ENCODE measurements around the gene RPL18. TPM values are rescaled to one million over a fixed set of nuclear protein-coding genes. Genes with fewer than 3 reads are reported as not detected.

Gene RPL18
- total RNA-seq, 1 experiment from 2014 or later = 1,503 TPM

- ChIA-PET CTCF (no interaction called here), POLR2A (ENCODE audit: unreplicated experiment) (no interaction called here)
- intact Hi-C loops (cut with micrococcal nuclease) = no loop called here
- peak; percentile 9; the same call in 1 of the 2 replicates for ATAC-seq
- Histone ChIP-seq H3K36me3 (ENCODE audit: low read depth, low read length) (peaks cover 35% of the 10 kb centered on the region), H3K9me2 (replicated peaks; ENCODE audit: low read length) (no peaks in the 10 kb centered on the region), H4K20me1 (ENCODE audit: low read length) (peaks cover 32% of the 10 kb centered on the region), H3K79me2 (ENCODE audit: low read length) (peaks cover 35% of the 10 kb centered on the region), H3K4me2 (ENCODE audit: low read length) (no peak within 1 kb of the TSS), H3K9me3 (ENCODE audit: low read length) (no peaks in the 10 kb centered on the region), H3K27ac (ENCODE audit: low read length) (no peak within 1 kb of the TSS), H2AFZ (ENCODE audit: low read length) (no peak within 1 kb of the TSS), H3K4me1 (ENCODE audit: insufficient read depth, low read length) (peaks cover 21% of the 10 kb centered on the region), H3K4me3 (ENCODE audit: low read length) (no peak within 1 kb of the TSS), H3K9ac (ENCODE audit: low read length) (no peak within 1 kb of the TSS), H3F3A (ENCODE audit: low read length, unreplicated experiment) (no peaks in the 10 kb centered on the region), H3K27me3 (ENCODE audit: low read length) (no peaks in the 10 kb centered on the region)
- DNase-seq = peak; percentile 41
- TF ChIP-seq EZH2 (IDR thresholded peaks at IDR 0.05; ENCODE audit: low read length, unreplicated experiment) (no peak), CTCF (conservative IDR thresholded peaks at IDR 0.05; ENCODE audit: low read depth, low read length) (no peak), EZH2phosphoT487 (IDR thresholded peaks at IDR 0.05; ENCODE audit: borderline replicate concordance, low read length) (no peak)
- no TSS peak for BruUV-seq (replicated peaks)
Measured at GRCh38 chr19:48614436-48615230, 4.3 kb downstream of the RPL18 start, which contains the start of gene FAM83E. FAM83E (minus strand) TSS chr19:48615076; CDS start chr19:48613372, 1,704 bp downstream.

- no peaks in the 10 kb centered on the region for H3K9me2 ChIP-seq (replicated peaks; ENCODE audit: low read length)
- no peak overlapping the region for H3K27ac ChIP-seq (ENCODE audit: low read length)
- peaks cover 21% of the 10 kb centered on the region for H3K4me1 ChIP-seq (ENCODE audit: insufficient read depth, low read length)
- no peaks in the 10 kb centered on the region for H3F3A ChIP-seq (ENCODE audit: low read length, unreplicated experiment)
- peaks cover 32% of the 10 kb centered on the region for H4K20me1 ChIP-seq (ENCODE audit: low read length)
- peaks cover 35% of the 10 kb centered on the region for H3K36me3 ChIP-seq (ENCODE audit: low read depth, low read length)
- ATAC-seq (no peak; the same call in 1 of the 2 replicates), DNase-seq (no peak)
- ChIA-PET CTCF (no interaction called here), POLR2A (ENCODE audit: unreplicated experiment) (no interaction called here)
- H2AFZ ChIP-seq (ENCODE audit: low read length) = no peak overlapping the region
- H3K4me3 ChIP-seq (ENCODE audit: low read length) = no peak overlapping the region
- H3K79me2 ChIP-seq (ENCODE audit: low read length) = peaks cover 34% of the 10 kb centered on the region
- BruUV-seq (replicated peaks) = no TSS peak
- intact Hi-C loops (cut with micrococcal nuclease) = no loop called here
- no peak for TF ChIP-seq EZH2phosphoT487 (IDR thresholded peaks at IDR 0.05; ENCODE audit: borderline replicate concordance, low read length)
- TF ChIP-seq CTCF (conservative IDR thresholded peaks at IDR 0.05; ENCODE audit: low read depth, low read length) = no peak
- no peak for TF ChIP-seq EZH2 (IDR thresholded peaks at IDR 0.05; ENCODE audit: low read length, unreplicated experiment)
- H3K4me2 ChIP-seq (ENCODE audit: low read length) = no peak overlapping the region
- no peaks in the 10 kb centered on the region for H3K9me3 ChIP-seq (ENCODE audit: low read length)
- H3K9ac ChIP-seq (ENCODE audit: low read length) = no peak overlapping the region
- H3K27me3 ChIP-seq (ENCODE audit: low read length) = no peaks in the 10 kb centered on the region
Measured at GRCh38 chr19:48613852-48614435, 5.0 kb downstream of the RPL18 start.
